ELR (cell line): ENCODE results near the gene KIF6.

Experiments
- DNase-seq: peaks from one replicate; pipeline ENCODE4 v3.0.0-alpha.2; 2015; ENCODE audit warnings: low read depth

Gene KIF6

GRCh38 chr6:39665861-39666260, 59.3 kb downstream of the KIF6 start:
- DNase-seq = no peak

- DNase-seq = no peak
Observed at GRCh38 chr6:39664173-39664572, 61.0 kb downstream of the KIF6 start.

- DNase-seq = no peak
Observed at GRCh38 chr6:39657355-39658135, 67.7 kb downstream of the KIF6 start.

GRCh38 chr6:39654121-39654520, 71.1 kb downstream of the KIF6 start:
- no peak for DNase-seq

- no peak for DNase-seq
Observed at GRCh38 chr6:39653612-39654011, 71.6 kb downstream of the KIF6 start.

- no peak for DNase-seq
Observed at GRCh38 chr6:39649996-39650395, 75.2 kb downstream of the KIF6 start.

GRCh38 chr6:39646751-39647420, 78.3 kb downstream of the KIF6 start:
- DNase-seq = no peak

- no peak for DNase-seq
Observed at GRCh38 chr6:39642270-39642669, 82.9 kb downstream of the KIF6 start.

GRCh38 chr6:39638126-39638822, 86.9 kb downstream of the KIF6 start:
- DNase-seq = no peak

- DNase-seq = no peak
Observed at GRCh38 chr6:39634646-39635341, 90.4 kb downstream of the KIF6 start.

- no peak for DNase-seq
Observed at GRCh38 chr6:39625209-39625608, 100.0 kb downstream of the KIF6 start.

- no peak for DNase-seq
Observed at GRCh38 chr6:39623750-39624149, 101.5 kb downstream of the KIF6 start.

GRCh38 chr6:39617520-39617919, 107.7 kb downstream of the KIF6 start:
- DNase-seq = no peak

- no peak for DNase-seq
Observed at GRCh38 chr6:39617026-39617425, 108.2 kb downstream of the KIF6 start.

- no peak for DNase-seq
Observed at GRCh38 chr6:39615622-39616021, 109.6 kb downstream of the KIF6 start.

- no peak for DNase-seq
Observed at GRCh38 chr6:39614393-39614950, 110.7 kb downstream of the KIF6 start.

GRCh38 chr6:39610221-39610620, 115.0 kb downstream of the KIF6 start:
- no peak for DNase-seq

- DNase-seq = no peak
Observed at GRCh38 chr6:39608652-39609345, 116.4 kb downstream of the KIF6 start.

- DNase-seq = no peak
Observed at GRCh38 chr6:39602601-39603519, 122.3 kb downstream of the KIF6 start.

GRCh38 chr6:39599973-39600372, 125.2 kb downstream of the KIF6 start:
- DNase-seq = no peak
